Activated CD8-positive, alpha-beta T cell treated with anti-CD3 and anti-CD28 coated beads, Interleukin-2, amount 10 ng/mL, durations not matched to agents 7 days and 5 days (primary cell): ENCODE data around the gene NAALADL2. TPM values are rescaled to one million over a fixed set of nuclear protein-coding genes. Genes with fewer than 3 reads are reported as not detected.

Source experiments
- ATAC-seq: fragments of 150-1000 bp; cut with Tn5 transposase; one replicate; pipeline ENCODE4 v1.10.0; 2021; ENCODE audit warnings: moderate library complexity
- CTCF ChIA-PET: fragments of 350-600 bp; sonication (Branson Sonifier 250); formaldehyde crosslinking; loops from one replicate; lab custom pipeline; 2021; ENCODE audit warnings: antibody characterized with exemption; lab: Charles Lee
- POLR2A ChIA-PET: fragments of 350-600 bp; sonication (Branson Sonifier 250); formaldehyde crosslinking; loops from one replicate; lab custom pipeline; 2021; ENCODE audit warnings: antibody characterized with exemption; lab: Charles Lee
- DNase-seq: peaks from one replicate; pipeline ENCODE4 v3.0.0-alpha.2; 2020
- H3K27ac Mint-ChIP-seq: one replicate; pipeline ENCODE4 v1.8.0; 2021; ENCODE audit warnings: mild to moderate bottlenecking, mixed read lengths
- H3K27me3 Mint-ChIP-seq: one replicate; pipeline ENCODE4 v1.8.0; 2021; ENCODE audit warnings: low read depth, mixed read lengths
- H3K36me3 Mint-ChIP-seq: one replicate; pipeline ENCODE4 v1.8.0; 2021; ENCODE audit warnings: low read depth, mixed read lengths
- H3K4me1 Mint-ChIP-seq: one replicate; pipeline ENCODE4 v1.8.0; 2021; ENCODE audit warnings: low read depth, mixed read lengths
- H3K4me3 Mint-ChIP-seq: one replicate; pipeline ENCODE4 v1.8.0; 2021; ENCODE audit warnings: mild to moderate bottlenecking, mixed read lengths
- H3K9me3 Mint-ChIP-seq: one replicate; pipeline ENCODE4 v1.8.0; 2022; ENCODE audit warnings: mixed read lengths; ENCODE audit not compliant: insufficient read depth
- total RNA-seq, 2 experiments: library from RNA; stranded (reverse); gene quantifications; one replicate each; pipeline ENCODE4 v1.2.3, GENCODE V29; 2021

Gene NAALADL2
- total RNA-seq, 2 experiments from 2014 or later, result 0.39 to 0.47 TPM

DNA sequence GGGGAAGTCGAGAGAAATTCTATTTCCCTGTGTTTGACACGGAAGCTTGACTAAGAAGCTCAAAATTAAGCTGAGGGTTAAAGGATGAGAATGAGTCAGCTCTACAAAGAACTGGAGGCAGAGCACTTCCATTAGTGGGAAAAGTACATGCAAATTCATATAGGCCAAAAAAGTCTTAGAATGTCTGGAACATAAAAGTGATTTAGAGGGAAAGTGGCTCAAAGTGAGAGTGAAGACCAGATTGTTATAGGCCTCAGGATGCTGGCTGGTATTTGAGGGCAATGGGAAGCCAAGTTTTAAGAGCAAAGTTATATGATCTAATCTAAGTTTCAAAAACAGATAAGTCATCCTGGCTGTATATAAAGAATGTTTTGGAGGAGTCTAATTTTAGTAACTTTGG, 857.3 kb downstream of the NAALADL2 start:
- Mint-ChIP-seq H3K4me1 (no peaks in the 10 kb centered on the region), H3K9me3 (peaks cover 6% of the 10 kb centered on the region), H3K27ac (no peak overlapping the region), H3K36me3 (no peaks in the 10 kb centered on the region), H3K4me3 (no peak overlapping the region), H3K27me3 (no peaks in the 10 kb centered on the region)
- POLR2A ChIA-PET, result no interaction called here
- CTCF ChIA-PET, result no interaction called here
- ATAC-seq (no peak), DNase-seq (no peak)

DNA sequence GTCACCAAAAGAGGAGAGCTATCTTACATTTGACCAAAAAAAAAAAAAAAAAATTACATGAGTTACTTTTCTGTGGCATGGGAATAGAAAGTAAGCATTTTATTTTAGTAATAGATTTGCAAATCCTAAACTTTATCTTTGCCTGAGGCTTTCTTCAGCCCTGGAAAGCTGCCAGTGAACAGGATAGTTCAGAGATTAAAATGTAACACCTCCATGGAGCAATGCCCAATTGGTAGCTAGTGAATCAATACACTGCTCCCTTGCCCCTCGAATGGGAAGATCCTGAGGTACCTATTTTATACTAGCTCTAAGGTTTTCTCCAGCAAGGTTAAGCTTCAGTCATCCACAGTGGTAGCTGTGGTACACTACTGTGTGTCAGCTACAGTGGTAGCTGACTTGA, 867.1 kb downstream of the NAALADL2 start:
- ATAC-seq, result no peak
- Mint-ChIP-seq H3K9me3 (no peaks in the 10 kb centered on the region), H3K36me3 (no peaks in the 10 kb centered on the region), H3K27ac (no peak overlapping the region), H3K4me1 (no peaks in the 10 kb centered on the region), H3K4me3 (no peak overlapping the region), H3K27me3 (no peaks in the 10 kb centered on the region)
- ChIA-PET POLR2A (no interaction called here), CTCF (no interaction called here)
- DNase-seq, result no peak

DNA sequence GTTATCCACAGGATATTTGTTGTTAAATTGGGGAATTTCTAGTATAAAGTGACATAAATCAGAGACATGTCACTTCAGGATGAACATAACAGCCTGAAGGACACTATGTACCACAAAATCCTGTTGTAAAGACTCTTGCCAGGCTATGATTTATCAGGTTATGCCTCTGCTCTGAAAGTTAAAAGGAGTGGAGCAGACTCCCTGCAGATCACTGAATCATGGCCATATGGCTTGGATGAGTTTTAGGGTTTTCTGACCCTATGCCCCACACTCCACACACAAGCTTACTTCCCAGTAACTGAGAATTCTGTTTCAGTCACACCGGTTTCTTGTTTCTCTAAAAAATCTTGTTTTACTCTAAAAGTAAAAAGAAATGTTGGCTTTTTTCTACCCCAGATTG, 869.4 kb downstream of the NAALADL2 start:
- Mint-ChIP-seq H3K27ac (no peak overlapping the region), H3K36me3 (no peaks in the 10 kb centered on the region), H3K4me1 (no peaks in the 10 kb centered on the region), H3K4me3 (no peak overlapping the region), H3K27me3 (no peaks in the 10 kb centered on the region), H3K9me3 (peaks cover 7% of the 10 kb centered on the region)
- DNase-seq (no peak), ATAC-seq (no peak)
- ChIA-PET POLR2A (no interaction called here), CTCF (no interaction called here)

DNA sequence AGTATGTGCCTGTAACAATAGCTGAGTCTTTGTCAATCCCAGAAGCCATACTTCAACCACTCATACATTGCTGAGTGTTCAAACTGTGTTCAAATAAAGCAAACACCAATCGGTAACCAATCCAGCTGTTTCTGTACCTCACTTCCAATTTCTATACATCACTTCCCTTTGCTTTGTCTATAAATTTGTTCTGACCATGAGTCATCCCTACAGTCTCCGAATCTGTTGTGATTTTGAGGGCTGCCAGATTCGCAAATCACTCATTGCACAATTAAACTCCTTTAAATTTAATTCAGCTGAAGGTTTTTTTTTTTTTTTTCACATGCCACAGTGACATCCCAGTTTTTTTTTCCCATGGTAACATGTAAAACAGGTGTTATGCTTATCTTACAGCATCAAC, 870.3 kb downstream of the NAALADL2 start:
- H3K9me3 Mint-ChIP-seq, result peaks cover 7% of the 10 kb centered on the region
- ChIA-PET CTCF (no interaction called here), POLR2A (no interaction called here)
- no peak overlapping the region for H3K4me3 Mint-ChIP-seq
- no peak for DNase-seq
- no peaks in the 10 kb centered on the region for H3K4me1 Mint-ChIP-seq
- H3K27me3 Mint-ChIP-seq, result no peaks in the 10 kb centered on the region
- no peaks in the 10 kb centered on the region for H3K36me3 Mint-ChIP-seq
- H3K27ac Mint-ChIP-seq, result no peak overlapping the region
- no peak for ATAC-seq

- POLR2A ChIA-PET, result no interaction called here
- Mint-ChIP-seq H3K27ac (no peak overlapping the region), H3K27me3 (no peaks in the 10 kb centered on the region), H3K36me3 (no peaks in the 10 kb centered on the region), H3K4me3 (no peak overlapping the region), H3K4me1 (no peaks in the 10 kb centered on the region), H3K9me3 (peaks cover 14% of the 10 kb centered on the region)
- no peak for ATAC-seq
- DNase-seq, result no peak
- CTCF ChIA-PET, result no interaction called here
Observed at GRCh38 chr3:175731543-175731942, 872.4 kb downstream of the NAALADL2 start.

DNA sequence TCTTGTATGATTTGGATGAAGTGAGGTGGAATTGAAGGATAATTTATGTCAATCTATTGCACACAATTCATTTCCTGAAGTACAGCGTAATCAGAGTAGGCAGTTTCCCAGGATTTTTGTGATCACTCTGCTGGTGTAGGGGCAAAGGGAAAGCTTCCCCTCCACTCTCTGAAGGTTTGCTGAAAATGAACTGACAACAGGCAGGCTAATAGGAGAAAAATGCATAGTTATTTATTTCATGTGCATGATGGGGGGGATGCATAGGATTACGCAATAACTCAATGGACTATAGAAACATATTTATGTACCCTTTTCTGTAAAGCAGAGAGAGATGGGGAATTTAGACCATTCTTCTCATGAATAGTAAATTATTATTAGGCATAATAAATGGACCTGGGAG, 872.9 kb downstream of the NAALADL2 start:
- no peaks in the 10 kb centered on the region for H3K27me3 Mint-ChIP-seq
- H3K9me3 Mint-ChIP-seq, result peaks cover 14% of the 10 kb centered on the region
- CTCF ChIA-PET, result no interaction called here

DNA sequence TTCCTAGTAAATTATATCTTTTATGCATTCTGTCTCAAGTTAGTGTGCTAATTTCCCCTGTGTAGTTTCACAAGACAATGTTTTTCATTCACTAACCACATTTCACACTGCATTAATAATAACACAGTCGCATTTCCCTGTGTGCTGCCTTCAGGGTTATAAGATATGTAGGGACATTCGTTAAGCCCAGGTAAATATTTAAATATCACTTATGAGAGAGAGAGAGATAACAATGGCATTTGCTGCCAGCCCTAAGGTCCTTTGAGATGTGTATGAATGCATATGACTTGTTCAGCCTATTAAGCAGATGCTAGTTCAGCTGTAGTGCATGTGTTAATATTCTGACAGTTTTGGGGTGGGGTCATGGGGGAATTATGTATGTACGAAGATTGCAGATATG, 876.7 kb downstream of the NAALADL2 start:
- no peak overlapping the region for H3K27ac Mint-ChIP-seq
- CTCF ChIA-PET, result no interaction called here
- H3K4me3 Mint-ChIP-seq, result no peak overlapping the region
- no peak for ATAC-seq
- H3K9me3 Mint-ChIP-seq, result peaks cover 22% of the 10 kb centered on the region
- no peaks in the 10 kb centered on the region for H3K27me3 Mint-ChIP-seq
- POLR2A ChIA-PET, result no interaction called here
- no peaks in the 10 kb centered on the region for H3K4me1 Mint-ChIP-seq
- DNase-seq, result no peak
- no peaks in the 10 kb centered on the region for H3K36me3 Mint-ChIP-seq

More for the DNA sequence above, 872.9 kb downstream of the NAALADL2 start:
- ATAC-seq (no peak), DNase-seq (no peak)
- no peaks in the 10 kb centered on the region for H3K4me1 Mint-ChIP-seq
- H3K27ac Mint-ChIP-seq, result no peak overlapping the region
- no peaks in the 10 kb centered on the region for H3K36me3 Mint-ChIP-seq
- H3K4me3 Mint-ChIP-seq, result no peak overlapping the region
- POLR2A ChIA-PET, result no interaction called here

DNA sequence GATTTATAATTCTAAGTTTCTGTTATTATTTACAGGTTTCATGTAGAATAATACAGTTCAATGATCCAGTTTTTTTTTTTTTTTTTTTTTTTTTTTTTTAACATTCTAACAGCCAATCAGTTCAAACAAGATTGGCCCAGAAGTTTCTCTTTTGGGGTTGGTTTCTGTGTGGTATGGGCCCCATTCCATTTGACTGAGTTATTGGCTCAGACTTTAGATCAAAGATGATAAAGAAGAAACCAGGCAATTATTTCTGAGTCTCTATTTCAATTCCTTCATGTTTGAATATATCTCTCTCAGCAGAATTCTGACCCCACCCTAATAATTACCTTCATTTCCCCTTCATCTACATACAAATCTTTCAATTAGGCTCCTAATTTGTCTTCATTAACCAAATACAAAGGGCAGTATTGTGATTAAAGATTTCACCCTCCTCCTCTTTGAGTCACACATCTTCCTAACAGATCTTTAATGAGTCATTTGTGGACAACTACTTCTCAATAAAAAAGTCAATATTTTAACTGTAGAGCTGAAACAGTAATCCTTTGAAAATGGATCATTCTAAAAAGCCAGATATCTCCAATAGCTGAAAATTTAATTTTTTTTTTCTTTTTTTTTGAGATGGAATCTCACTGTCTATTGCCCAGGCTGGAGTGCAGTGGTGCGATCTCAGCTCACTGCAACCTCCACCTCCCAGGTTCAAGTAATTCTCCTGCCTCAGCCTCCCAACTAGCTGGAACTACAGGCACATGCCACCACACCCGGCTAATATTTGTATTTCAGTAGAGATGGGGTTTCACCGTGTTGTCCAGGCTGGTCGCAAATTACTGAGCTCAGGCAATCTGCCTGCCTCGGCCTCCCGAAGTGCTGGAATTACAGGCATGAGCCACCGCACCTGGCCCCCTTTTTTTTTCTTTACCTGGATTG, 878.8 kb downstream of the NAALADL2 start:
- Mint-ChIP-seq H3K36me3 (no peaks in the 10 kb centered on the region), H3K4me3 (no peak overlapping the region), H3K27ac (no peak overlapping the region), H3K9me3 (peaks cover 34% of the 10 kb centered on the region), H3K27me3 (no peaks in the 10 kb centered on the region), H3K4me1 (no peaks in the 10 kb centered on the region)
- ATAC-seq, result no peak
- POLR2A ChIA-PET, result no interaction called here
- no peak for DNase-seq
- CTCF ChIA-PET, result no interaction called here

GRCh38 chr3:175741951-175742350, 882.8 kb downstream of the NAALADL2 start:
- no peak for DNase-seq
- POLR2A ChIA-PET, result no interaction called here
- Mint-ChIP-seq H3K4me3 (no peak overlapping the region), H3K4me1 (no peaks in the 10 kb centered on the region), H3K27ac (no peak overlapping the region), H3K9me3 (peaks cover 23% of the 10 kb centered on the region), H3K27me3 (no peaks in the 10 kb centered on the region), H3K36me3 (no peaks in the 10 kb centered on the region)
- ATAC-seq, result no peak
- CTCF ChIA-PET, result no interaction called here

DNA sequence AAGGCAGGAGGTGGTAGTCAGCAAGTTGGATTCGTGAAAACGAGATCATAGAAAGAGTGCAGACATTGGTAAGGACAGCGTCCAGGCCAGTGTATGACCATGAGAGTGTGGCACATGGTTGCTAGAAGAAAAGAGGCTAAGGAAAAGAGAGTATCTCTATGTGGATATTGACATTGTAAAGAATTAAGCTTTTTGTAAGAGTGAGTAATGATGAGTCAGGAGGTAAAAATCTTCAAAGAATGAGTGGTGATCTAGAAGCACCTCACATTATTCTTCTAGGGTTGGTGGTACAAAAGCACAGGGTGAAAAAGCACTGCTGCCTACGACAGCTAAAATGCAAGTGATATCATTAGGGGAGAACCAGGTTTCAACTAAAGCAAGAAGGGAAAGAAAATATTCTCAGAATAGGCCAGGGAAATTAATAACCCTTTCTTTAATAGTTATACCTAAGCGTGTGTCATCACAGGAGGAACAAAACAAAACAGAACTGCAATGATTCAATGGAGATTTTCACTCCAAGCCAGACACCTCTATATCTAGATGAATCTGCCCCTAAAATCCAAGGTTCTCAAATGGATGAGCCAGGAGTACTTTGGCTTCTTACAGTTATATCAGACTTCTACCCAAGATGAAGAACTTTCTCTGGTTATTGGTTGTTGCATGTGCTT, 884.7 kb downstream of the NAALADL2 start:
- Mint-ChIP-seq H3K4me3 (no peak overlapping the region), H3K4me1 (no peaks in the 10 kb centered on the region), H3K27me3 (no peaks in the 10 kb centered on the region), H3K9me3 (peaks cover 23% of the 10 kb centered on the region), H3K36me3 (no peaks in the 10 kb centered on the region), H3K27ac (no peak overlapping the region)
- ATAC-seq (no peak), DNase-seq (no peak)
- ChIA-PET CTCF (no interaction called here), POLR2A (no interaction called here)

DNA sequence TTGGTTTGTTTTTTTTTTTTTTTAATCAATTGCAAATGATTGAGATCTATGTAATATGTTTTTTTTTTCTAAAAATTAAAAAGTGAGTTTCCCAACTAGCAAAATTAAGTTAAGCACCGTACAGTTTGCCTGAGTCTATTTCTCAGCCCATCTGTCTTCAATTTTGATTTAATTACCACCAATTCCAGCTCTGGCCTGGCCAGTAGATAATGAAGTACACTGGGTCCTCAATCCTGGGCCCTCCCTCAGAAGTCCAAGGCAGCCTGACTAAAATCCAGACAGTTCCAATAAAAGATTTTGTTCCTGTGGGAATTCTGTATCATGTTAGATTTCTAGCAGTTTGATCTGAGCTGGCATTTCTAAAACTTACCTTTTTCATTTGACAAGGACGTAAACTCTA, 887.2 kb downstream of the NAALADL2 start:
- ATAC-seq, result no peak
- Mint-ChIP-seq H3K27ac (no peak overlapping the region), H3K27me3 (no peaks in the 10 kb centered on the region)

GRCh38 chr3:175748087-175748730, 889.1 kb downstream of the NAALADL2 start:
- ChIA-PET POLR2A (no interaction called here), CTCF (no interaction called here)
- H3K27ac Mint-ChIP-seq, result no peak overlapping the region
- DNase-seq (no peak), ATAC-seq (no peak)
- no peaks in the 10 kb centered on the region for H3K27me3 Mint-ChIP-seq
- no peak overlapping the region for H3K4me3 Mint-ChIP-seq
- H3K4me1 Mint-ChIP-seq, result no peaks in the 10 kb centered on the region
- H3K36me3 Mint-ChIP-seq, result no peaks in the 10 kb centered on the region
- peaks cover 3% of the 10 kb centered on the region for H3K9me3 Mint-ChIP-seq

More for the DNA sequence above, 887.2 kb downstream of the NAALADL2 start:
- POLR2A ChIA-PET, result no interaction called here
- H3K4me3 Mint-ChIP-seq, result no peak overlapping the region
- H3K4me1 Mint-ChIP-seq, result no peaks in the 10 kb centered on the region
- DNase-seq, result no peak
- no peaks in the 10 kb centered on the region for H3K36me3 Mint-ChIP-seq
- H3K9me3 Mint-ChIP-seq, result peaks cover 11% of the 10 kb centered on the region
- CTCF ChIA-PET, result no interaction called here
